Neural progenitor cell (in vitro differentiated cells): Measurements from ENCODE around the gene CFAP57. TPM values are rescaled to one million over a fixed set of nuclear protein-coding genes. Genes with fewer than 3 reads are reported as not detected.

Experiments used
- DNase-seq: peaks from one replicate; pipeline ENCODE4 v3.0.0-alpha.2; 2016; ENCODE audit warnings: low spot score
- H2AFZ ChIP-seq: fragments of 200-600 bp; sonication (generic); replicated peaks from 2 replicates; pipeline ENCODE4 v1.6.1; 2016; ENCODE audit warnings: antibody characterized with exemption
- H3F3A ChIP-seq: fragments of 200-600 bp; sonication (generic); 2 replicates; pipeline ENCODE4 v1.6.1; 2016; ENCODE audit warnings: antibody characterized with exemption, low read depth
- H3K27ac ChIP-seq: fragments of 200-600 bp; sonication (generic); 2 replicates; pipeline ENCODE4 v1.5.1; 2016; ENCODE audit warnings: mild to moderate bottlenecking
- H3K27me3 ChIP-seq: fragments of 200-600 bp; sonication (generic); 2 replicates; pipeline ENCODE4 v1.6.1; 2016; ENCODE audit warnings: mild to moderate bottlenecking, moderate library complexity
- H3K36me3 ChIP-seq: fragments of 200-600 bp; sonication (generic); 2 replicates; pipeline ENCODE4 v1.5.1; 2016
- H3K4me1 ChIP-seq: fragments of 200-600 bp; sonication (generic); 2 replicates; pipeline ENCODE4 v1.6.1; 2016; ENCODE audit warnings: mixed run types
- H3K4me2 ChIP-seq: fragments of 200-600 bp; sonication (generic); 2 replicates; pipeline ENCODE4 v1.6.1; 2016
- H3K4me3 ChIP-seq: fragments of 200-600 bp; sonication (generic); 2 replicates; pipeline ENCODE4 v1.5.1; 2016
- H3K79me2 ChIP-seq: fragments of 200-600 bp; sonication (generic); 2 replicates; pipeline ENCODE4 v1.6.1; 2016; ENCODE audit warnings: low read depth
- H3K9ac ChIP-seq: fragments of 200-600 bp; sonication (generic); 2 replicates; pipeline ENCODE4 v1.6.1; 2016
- H3K9me3 ChIP-seq: fragments of 200-600 bp; sonication (generic); 2 replicates; pipeline ENCODE4 v1.5.1; 2016; ENCODE audit warnings: low read depth
- H4K20me1 ChIP-seq: fragments of 200-600 bp; sonication (generic); 2 replicates; pipeline ENCODE4 v1.6.1; 2016; ENCODE audit warnings: low read depth
- H3K27ac Mint-ChIP-seq: 3 replicates; pipeline ENCODE4 v1.8.0; 2021; ENCODE audit warnings: mixed read lengths
- H3K27me3 Mint-ChIP-seq: 2 replicates; pipeline ENCODE4 v1.8.0; 2022; ENCODE audit warnings: low read depth, mild to moderate bottlenecking, inconsistent platforms, moderate library complexity, mixed read lengths; ENCODE audit not compliant: insufficient read depth
- H3K36me3 Mint-ChIP-seq: 3 replicates; pipeline ENCODE4 v1.8.0; 2021; ENCODE audit warnings: mixed read lengths
- H3K4me1 Mint-ChIP-seq: 3 replicates; pipeline ENCODE4 v1.8.0; 2021; ENCODE audit warnings: mixed read lengths
- H3K4me3 Mint-ChIP-seq: 3 replicates; pipeline ENCODE4 v1.8.0; 2021; ENCODE audit warnings: mild to moderate bottlenecking, moderate library complexity, mixed read lengths
- H3K9me3 Mint-ChIP-seq: 3 replicates; pipeline ENCODE4 v1.8.0; 2020; ENCODE audit warnings: mixed read lengths
- CTCF ChIP-seq: fragments of 200-600 bp; sonication (generic); IDR thresholded peaks from 2 replicates; pipeline ENCODE4 v1.5.1; 2017; ENCODE audit warnings: antibody characterized with exemption, mild to moderate bottlenecking
- EZH2 ChIP-seq: fragments of 200-600 bp; sonication (generic); IDR thresholded peaks from 2 replicates; pipeline ENCODE4 v1.6.1; 2017; ENCODE audit warnings: antibody characterized with exemption, mild to moderate bottlenecking, moderate library complexity
- EZH2phosphoT487 ChIP-seq: fragments of 200-600 bp; sonication (generic); IDR thresholded peaks from 2 replicates; pipeline ENCODE4 v1.6.1; 2017; ENCODE audit warnings: antibody characterized with exemption
- total RNA-seq: library from RNA; depleted of rRNA; stranded (reverse); fragments of >200 nt; gene quantifications from 2 replicates; pipeline ENCODE4 v1.2.3, GENCODE V29; 2015; ENCODE audit warnings: low replicate concordance

The CFAP57 gene
- total RNA-seq, 1 donor from 2014 or later: 0.97 TPM

- Histone ChIP-seq H3K36me3 (no peaks in the 10 kb centered on the region), H3K27me3 (no peaks in the 10 kb centered on the region), H2AFZ (no peak overlapping the region), H3K27ac (no peak overlapping the region), H3K79me2 (no peaks in the 10 kb centered on the region), H4K20me1 (no peaks in the 10 kb centered on the region), H3K9me3 (peaks cover 29% of the 10 kb centered on the region), H3K4me1 (no peaks in the 10 kb centered on the region), H3K9ac (no peak overlapping the region), H3F3A (no peaks in the 10 kb centered on the region), H3K4me2 (no peak overlapping the region), H3K4me3 (no peak overlapping the region)
- Mint-ChIP-seq H3K27me3 (peaks cover 9% of the 10 kb centered on the region), H3K4me1 (no peaks in the 10 kb centered on the region), H3K9me3 (peaks cover 29% of the 10 kb centered on the region), H3K4me3 (no peak overlapping the region), H3K36me3 (no peaks in the 10 kb centered on the region), H3K27ac (no peak overlapping the region)
- no peak for DNase-seq
- TF ChIP-seq EZH2: no peak
- no peak for TF ChIP-seq EZH2phosphoT487
- TF ChIP-seq CTCF: no peak
Observed at GRCh38 chr1:43250351-43250761, 78.2 kb downstream of the CFAP57 start.

GRCh38 chr1:43251024-43251423 is 78.9 kb downstream of the CFAP57 start:
- Mint-ChIP-seq H3K4me1 (no peaks in the 10 kb centered on the region), H3K27ac (no peak overlapping the region), H3K27me3 (peaks cover 10% of the 10 kb centered on the region), H3K36me3 (no peaks in the 10 kb centered on the region), H3K9me3 (peaks cover 24% of the 10 kb centered on the region), H3K4me3 (no peak overlapping the region)
- DNase-seq: no peak
- H3K27ac ChIP-seq: no peak overlapping the region
- H3K4me1 ChIP-seq: no peaks in the 10 kb centered on the region
- H3K4me3 ChIP-seq: no peak overlapping the region
- H3F3A ChIP-seq: no peaks in the 10 kb centered on the region
- H3K27me3 ChIP-seq: no peaks in the 10 kb centered on the region
- no peaks in the 10 kb centered on the region for H4K20me1 ChIP-seq
- TF ChIP-seq EZH2 (no peak), EZH2phosphoT487 (no peak), CTCF (no peak)
- no peaks in the 10 kb centered on the region for H3K36me3 ChIP-seq
- no peak overlapping the region for H3K9ac ChIP-seq
- no peak overlapping the region for H2AFZ ChIP-seq
- H3K4me2 ChIP-seq: no peak overlapping the region
- peaks cover 24% of the 10 kb centered on the region for H3K9me3 ChIP-seq
- H3K79me2 ChIP-seq: no peaks in the 10 kb centered on the region

- H3K4me2 ChIP-seq: no peak overlapping the region
- no peak for TF ChIP-seq CTCF
- no peak for TF ChIP-seq EZH2phosphoT487
- TF ChIP-seq EZH2: no peak
- no peak overlapping the region for H3K9ac ChIP-seq
- H3K4me1 ChIP-seq: no peaks in the 10 kb centered on the region
- H3K27me3 Mint-ChIP-seq: peaks cover 13% of the 10 kb centered on the region
- H3K9me3 ChIP-seq: peaks cover 13% of the 10 kb centered on the region
- H3F3A ChIP-seq: no peaks in the 10 kb centered on the region
- H2AFZ ChIP-seq: no peak overlapping the region
- no peak for DNase-seq
- no peaks in the 10 kb centered on the region for H3K79me2 ChIP-seq
- peaks cover 13% of the 10 kb centered on the region for H3K9me3 Mint-ChIP-seq
- no peak overlapping the region for H3K4me3 Mint-ChIP-seq
- H3K36me3 ChIP-seq: no peaks in the 10 kb centered on the region
- no peaks in the 10 kb centered on the region for H3K36me3 Mint-ChIP-seq
- H3K27ac Mint-ChIP-seq: no peak overlapping the region
- H4K20me1 ChIP-seq: no peaks in the 10 kb centered on the region
- H3K27me3 ChIP-seq: no peaks in the 10 kb centered on the region
- no peaks in the 10 kb centered on the region for H3K4me1 Mint-ChIP-seq
- no peak overlapping the region for H3K4me3 ChIP-seq
- H3K27ac ChIP-seq: no peak overlapping the region
Observed at GRCh38 chr1:43252225-43252624, 80.1 kb downstream of the CFAP57 start.
